Sigmoid colon (tissue), 7 donors: ENCODE data around the gene POFUT1. TPM values are rescaled to one million over a fixed set of nuclear protein-coding genes. Genes with fewer than 3 reads are reported as not detected.
"Not testable (repeated sequence)": the region's sequence is repeated elsewhere in the genome, so short reads cannot be mapped to it uniquely, and the experiment has no call there.

Experiments used
- DNase-seq: peaks from one replicate; pipeline ENCODE4 v3.0.0-alpha.2; 2019
- H3K27ac ChIP-seq, 4 donors: fragments of 200-600 bp; sonication (generic); one replicate each; pipeline ENCODE4 v1.5.1; 2016 to 2019; ENCODE audit warnings: mild to moderate bottlenecking in 1 of 4
- H3K27me3 ChIP-seq, 3 donors: fragments of 200-600 bp; sonication (generic); one replicate each; pipeline ENCODE4 v1.5.1; 2019; ENCODE audit warnings: mild to moderate bottlenecking in 1 of 3
- H3K36me3 ChIP-seq, 4 donors: fragments of 200-600 bp; sonication (generic); one replicate each; pipeline ENCODE4 v1.5.1; 2016 to 2019
- H3K4me1 ChIP-seq, 4 donors: fragments of 200-600 bp; sonication (generic); one replicate each; pipeline ENCODE4 v1.5.1; 2017 to 2019
- H3K4me3 ChIP-seq, 4 donors: fragments of 200-600 bp; sonication (generic); one replicate each; pipeline ENCODE4 v1.5.1; 2017 to 2019; ENCODE audit warnings: mild to moderate bottlenecking in 2 of 4, moderate library complexity in 1 of 4
- H3K9me3 ChIP-seq, 4 donors: fragments of 200-600 bp in 3 of 4; sonication (generic) in 3 of 4; one replicate each; pipeline versions ENCODE4 v1.5.1 to v1.6.1; 2013 to 2019
- EP300 ChIP-seq, 4 donors: sonication (generic); formaldehyde crosslinking; IDR thresholded peaks; one replicate each; pipeline ENCODE4 v1.6.1; 2017; ENCODE audit warnings: antibody characterized with exemption in 4 of 4
- POLR2A ChIP-seq, 2 donors: fragments of 450-650 bp; IDR thresholded peaks; one replicate each; pipeline ENCODE4 v1.6.1; 2016; ENCODE audit warnings: antibody characterized with exemption in 2 of 2, mild to moderate bottlenecking in 2 of 2, moderate library complexity in 2 of 2
- POLR2AphosphoS5 ChIP-seq, 4 donors: sonication (generic); formaldehyde crosslinking; IDR thresholded peaks; one replicate each; pipeline ENCODE4 v1.6.1; 2017; ENCODE audit warnings: antibody characterized with exemption in 4 of 4
- WGBS, 2 donors: extraction: QIAGEN DNeasy Blood & Tissue Kit; methylation state at CpG; one replicate each; pipeline ENCODE4 v1.1.7; 2013; 5-methylcytosine and 5-hydroxymethylcytosine counted together
- intact Hi-C: fragments of 100-400 bp; cut with DNase I; formaldehyde crosslinking; loops from one replicate; pipeline ENCODE4 v1.15.1; 2023
- polyA plus RNA-seq, 3 donors: library from polyadenylated mRNA; stranded (reverse); fragments of 200-250 nt; gene quantifications; one replicate each; pipeline ENCODE4 v1.2.3, GENCODE V29; 2013
- total RNA-seq, 4 donors: library from RNA; depleted of rRNA; stranded (reverse); fragments of >200 nt; gene quantifications; one replicate each; pipeline ENCODE4 v1.1.0, GENCODE V29; 2016
- TF ChIP-seq, protein P1 (sequence below), 4 experiments: fragments of 450-650 bp in 3 of 4; fragments of 200-600 bp in 1 of 4; IDR thresholded peaks; one replicate each; pipeline ENCODE4 v1.5.1; 2016 to 2019; ENCODE audit warnings: antibody characterized with exemption in 4 of 4, mild to moderate bottlenecking in 3 of 4, moderate library complexity in 2 of 4
- donor health status: healthy with polysubstance abuse.
- donor health status: Bipolar disorder and iron deficiency.
- donor health status: healthy.

The POFUT1 gene
- total and polyA plus RNA-seq, 7 donors = 7.2 to 31.6 (median 25.3) TPM

DNA sequence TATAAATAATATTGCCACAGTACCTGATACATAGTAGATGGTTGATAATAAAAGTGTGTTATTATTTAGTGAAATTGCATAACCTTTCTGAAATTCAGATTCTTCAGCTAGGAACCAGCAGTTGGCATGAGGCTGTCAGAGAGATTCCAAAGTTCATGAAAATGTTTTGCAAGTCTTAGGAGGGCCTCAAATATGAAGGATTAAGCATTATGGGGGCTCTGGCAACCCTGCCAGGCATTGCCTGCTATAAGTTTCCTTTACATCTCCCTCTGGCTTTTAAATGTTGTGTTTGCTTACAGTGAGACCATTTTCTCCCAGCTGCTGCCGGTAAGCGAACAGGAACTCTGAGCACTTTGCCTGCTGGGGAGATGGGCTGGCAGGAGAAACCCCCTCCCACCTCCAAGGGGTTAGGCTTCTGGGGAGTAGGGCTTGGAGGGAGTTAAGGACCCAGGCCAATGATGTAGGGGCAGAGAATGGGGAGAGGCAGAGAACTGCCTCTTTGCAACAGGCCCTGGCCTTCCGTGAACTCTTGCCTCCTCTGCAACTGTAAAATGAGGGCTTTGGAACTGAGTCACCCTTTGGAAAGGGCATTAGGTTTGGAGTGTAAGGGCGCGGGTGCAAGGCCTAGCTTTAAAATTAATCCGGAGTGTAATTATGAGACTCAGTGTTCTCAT is 36.6 kb downstream of the POFUT1 start:
- TF ChIP-seq POLR2A (IDR thresholded peaks at IDR 0.05) = no peak
- no peaks in the 10 kb centered on the region for H3K36me3 ChIP-seq
- no peaks in the 10 kb centered on the region for H3K9me3 ChIP-seq
- H3K4me3 ChIP-seq = no peak overlapping the region
- intact Hi-C loops = no loop called here
- DNase-seq = no peak
- WGBS, 2 donors = 60 to 85% methylated on average over 6 of the region's 6 CpGs
- no peaks in the 10 kb centered on the region for H3K4me1 ChIP-seq
- no peaks in the 10 kb centered on the region for H3K27me3 ChIP-seq
- no peak overlapping the region for H3K27ac ChIP-seq

DNA sequence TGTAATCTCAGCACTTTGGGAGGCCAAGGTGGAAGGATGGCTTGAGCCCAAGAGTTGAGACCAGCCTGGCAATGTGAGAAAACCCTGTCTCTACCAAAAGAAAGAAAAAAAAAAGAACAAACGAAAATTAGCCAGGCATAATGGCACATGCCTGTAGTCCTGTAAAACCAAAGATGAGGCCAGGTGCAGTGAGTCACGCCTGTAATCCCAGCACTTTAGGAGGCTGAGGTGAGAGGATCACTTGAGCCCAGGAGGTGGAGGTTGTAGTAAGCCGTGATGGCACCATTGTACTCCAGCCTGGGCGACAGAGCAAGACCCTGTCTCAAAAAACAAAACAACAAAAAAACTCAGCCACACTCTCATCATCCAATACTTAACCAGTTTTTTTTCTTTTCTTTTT is 37.3 kb downstream of the POFUT1 start:
- no peak overlapping the region for H3K4me3 ChIP-seq
- no peak overlapping the region for H3K27ac ChIP-seq
- H3K27me3 ChIP-seq = no peaks in the 10 kb centered on the region
- DNase-seq = no peak
- intact Hi-C loops = no loop called here
- TF ChIP-seq POLR2A (IDR thresholded peaks at IDR 0.05) (no peak), EP300 (IDR thresholded peaks at IDR 0.05) (no peak), POLR2AphosphoS5 (IDR thresholded peaks at IDR 0.05) (no peak)
- TF ChIP-seq, protein P1, sequence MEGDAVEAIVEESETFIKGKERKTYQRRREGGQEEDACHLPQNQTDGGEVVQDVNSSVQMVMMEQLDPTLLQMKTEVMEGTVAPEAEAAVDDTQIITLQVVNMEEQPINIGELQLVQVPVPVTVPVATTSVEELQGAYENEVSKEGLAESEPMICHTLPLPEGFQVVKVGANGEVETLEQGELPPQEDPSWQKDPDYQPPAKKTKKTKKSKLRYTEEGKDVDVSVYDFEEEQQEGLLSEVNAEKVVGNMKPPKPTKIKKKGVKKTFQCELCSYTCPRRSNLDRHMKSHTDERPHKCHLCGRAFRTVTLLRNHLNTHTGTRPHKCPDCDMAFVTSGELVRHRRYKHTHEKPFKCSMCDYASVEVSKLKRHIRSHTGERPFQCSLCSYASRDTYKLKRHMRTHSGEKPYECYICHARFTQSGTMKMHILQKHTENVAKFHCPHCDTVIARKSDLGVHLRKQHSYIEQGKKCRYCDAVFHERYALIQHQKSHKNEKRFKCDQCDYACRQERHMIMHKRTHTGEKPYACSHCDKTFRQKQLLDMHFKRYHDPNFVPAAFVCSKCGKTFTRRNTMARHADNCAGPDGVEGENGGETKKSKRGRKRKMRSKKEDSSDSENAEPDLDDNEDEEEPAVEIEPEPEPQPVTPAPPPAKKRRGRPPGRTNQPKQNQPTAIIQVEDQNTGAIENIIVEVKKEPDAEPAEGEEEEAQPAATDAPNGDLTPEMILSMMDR (IDR thresholded peaks at IDR 0.05) = no peak
- WGBS, 2 donors = 82 to 89% methylated on average over 4 of the region's 4 CpGs
- no peaks in the 10 kb centered on the region for H3K36me3 ChIP-seq
- no peaks in the 10 kb centered on the region for H3K9me3 ChIP-seq
- H3K4me1 ChIP-seq = no peaks in the 10 kb centered on the region

DNA sequence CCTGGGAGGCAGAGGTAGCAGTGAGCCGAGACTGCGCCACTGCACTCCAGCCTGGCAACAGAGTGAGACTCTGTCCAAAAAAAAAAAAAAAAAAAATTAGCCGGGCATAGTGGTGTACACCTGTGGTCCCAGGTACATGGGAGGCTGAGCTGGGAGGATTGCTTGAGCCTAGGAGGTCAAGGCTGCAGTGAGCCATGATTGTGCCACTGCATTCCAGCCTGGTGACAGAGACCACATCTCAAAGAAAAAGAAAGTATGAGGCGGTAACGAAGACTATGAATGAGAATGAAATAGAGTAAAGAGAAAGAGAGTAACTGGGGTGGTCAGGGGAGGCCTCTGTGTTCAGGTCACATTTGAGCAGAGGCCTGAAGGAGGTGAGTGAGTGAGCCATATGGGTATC is 38.5 kb downstream of the POFUT1 start:
- H3K27ac ChIP-seq, intact Hi-C loops: not testable (repeated sequence)
- 98% methylated on average over 5 of the region's 5 CpGs for WGBS, 2 donors

DNA sequence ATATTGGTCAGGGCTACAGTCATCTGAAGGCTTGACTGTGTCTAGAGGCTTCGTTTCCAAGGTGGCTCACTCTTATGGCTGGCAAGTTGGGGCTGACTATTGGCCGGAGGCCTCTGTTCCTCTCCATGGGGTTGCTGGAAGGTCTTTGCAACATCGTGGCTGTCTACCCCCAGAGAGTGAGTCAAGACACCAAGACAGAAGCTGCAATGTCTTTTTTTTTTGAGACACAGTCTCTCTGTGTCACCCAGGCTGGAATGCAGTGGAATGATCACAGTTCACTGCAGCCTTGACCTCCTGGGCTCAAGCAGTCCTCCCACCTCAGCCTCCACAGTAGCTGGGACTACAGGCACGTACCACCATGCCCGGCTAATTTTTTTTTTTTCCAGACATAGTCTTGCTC is 40.4 kb downstream of the POFUT1 start:
- no peak for DNase-seq
- TF ChIP-seq EP300 (IDR thresholded peaks at IDR 0.05) = no peak
- TF ChIP-seq POLR2AphosphoS5 (IDR thresholded peaks at IDR 0.05) = no peak
- TF ChIP-seq, protein P1 (IDR thresholded peaks at IDR 0.05) = no peak
- no peak for TF ChIP-seq POLR2A (IDR thresholded peaks at IDR 0.05)
- no peaks in the 10 kb centered on the region for H3K9me3 ChIP-seq
- H3K36me3 ChIP-seq = no peaks in the 10 kb centered on the region
- H3K27me3 ChIP-seq = no peaks in the 10 kb centered on the region
- intact Hi-C loops = no loop called here
- 88 to 90% methylated on average over 5 of the region's 5 CpGs for WGBS, 2 donors
- no peak overlapping the region for H3K27ac ChIP-seq
- no peak overlapping the region for H3K4me3 ChIP-seq
- H3K4me1 ChIP-seq = no peaks in the 10 kb centered on the region

More for the DNA sequence above, 38.5 kb downstream of the POFUT1 start:
- not testable (repeated sequence) for H3K27me3 ChIP-seq, H3K4me1 ChIP-seq, H3K4me3 ChIP-seq, H3K36me3 ChIP-seq, H3K9me3 ChIP-seq, DNase-seq

DNA sequence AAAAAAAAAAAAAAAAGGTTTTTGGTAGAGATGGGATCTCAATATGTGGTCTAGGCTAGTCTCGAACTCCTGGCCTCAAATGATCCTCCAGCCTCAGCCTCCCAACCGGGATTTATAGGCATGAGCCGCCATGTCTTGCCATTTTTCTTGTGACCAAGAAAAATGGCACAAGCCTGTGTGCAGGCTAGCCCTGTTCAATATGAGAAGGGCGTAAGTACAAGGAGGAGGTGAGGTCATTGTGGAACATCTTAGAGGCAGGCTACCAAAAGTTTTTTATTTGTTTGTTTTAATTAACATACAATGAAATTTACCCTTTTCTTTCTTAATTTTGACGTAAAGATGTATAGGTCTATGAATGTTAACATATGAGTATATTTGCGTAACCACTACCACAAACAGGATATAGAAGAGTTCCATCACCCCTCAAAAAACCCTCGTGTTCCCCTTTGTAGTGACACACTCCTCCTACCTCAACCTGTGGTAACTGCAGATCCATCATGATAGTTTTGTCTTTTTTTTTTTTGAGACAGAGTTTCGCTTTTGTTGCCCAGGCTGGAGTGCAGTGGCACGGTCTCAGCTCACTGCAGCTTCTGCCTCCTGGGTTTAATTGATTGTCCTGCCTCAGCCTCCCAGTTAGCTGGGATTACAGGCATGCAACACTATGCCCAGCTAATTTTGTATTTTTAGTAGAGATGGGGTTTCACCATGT is 41.5 kb downstream of the POFUT1 start:
- DNase-seq = no peak
- H3K27ac ChIP-seq = no peak overlapping the region
- H3K9me3 ChIP-seq = no peaks in the 10 kb centered on the region
- TF ChIP-seq EP300 (IDR thresholded peaks at IDR 0.05) = no peak
- no peak for TF ChIP-seq POLR2AphosphoS5 (IDR thresholded peaks at IDR 0.05)
- TF ChIP-seq POLR2A (IDR thresholded peaks at IDR 0.05) = no peak
- TF ChIP-seq, protein P1 (IDR thresholded peaks at IDR 0.05) = no peak
- no peaks in the 10 kb centered on the region for H3K36me3 ChIP-seq
- intact Hi-C loops = no loop called here
- H3K4me3 ChIP-seq = no peak overlapping the region
- WGBS, 2 donors = 73 to 91% methylated on average over 9 of the region's 9 CpGs
- H3K27me3 ChIP-seq = no peaks in the 10 kb centered on the region
- H3K4me1 ChIP-seq = no peaks in the 10 kb centered on the region
